ENCODE results near the gene SYTL3.

DNA sequence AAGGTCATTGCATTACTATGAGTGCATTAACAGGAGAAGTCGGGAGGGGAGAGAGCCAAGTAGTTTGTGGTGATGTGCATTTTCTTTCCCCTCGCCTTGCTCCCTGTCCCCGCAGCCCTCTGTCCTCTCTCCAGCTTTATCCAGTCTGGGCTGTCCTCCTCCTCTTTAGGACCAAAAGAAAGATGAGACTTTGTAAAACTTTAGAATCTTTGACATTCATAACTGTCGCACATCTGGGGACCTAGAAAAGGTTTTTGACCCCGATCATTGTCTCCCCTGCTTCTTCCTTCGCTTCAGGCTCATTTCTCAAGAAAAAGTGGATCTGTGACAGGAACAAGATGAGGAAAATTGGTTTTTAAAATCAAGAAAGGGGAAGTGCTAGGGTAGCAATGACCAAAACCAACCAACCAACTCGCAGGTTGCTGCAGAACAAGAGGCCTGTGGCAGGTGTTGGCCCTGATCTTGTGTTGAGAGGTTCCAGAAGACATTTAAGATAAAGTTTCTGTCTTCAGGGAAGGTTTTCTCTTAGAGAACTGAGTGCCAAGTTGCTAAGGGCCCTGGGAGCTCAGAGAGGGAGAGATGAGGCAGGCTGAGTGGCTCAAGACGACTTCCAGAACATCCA is 17.6 kb downstream of the SYTL3 start:
- TF ChIP-seq, protein P1, sequence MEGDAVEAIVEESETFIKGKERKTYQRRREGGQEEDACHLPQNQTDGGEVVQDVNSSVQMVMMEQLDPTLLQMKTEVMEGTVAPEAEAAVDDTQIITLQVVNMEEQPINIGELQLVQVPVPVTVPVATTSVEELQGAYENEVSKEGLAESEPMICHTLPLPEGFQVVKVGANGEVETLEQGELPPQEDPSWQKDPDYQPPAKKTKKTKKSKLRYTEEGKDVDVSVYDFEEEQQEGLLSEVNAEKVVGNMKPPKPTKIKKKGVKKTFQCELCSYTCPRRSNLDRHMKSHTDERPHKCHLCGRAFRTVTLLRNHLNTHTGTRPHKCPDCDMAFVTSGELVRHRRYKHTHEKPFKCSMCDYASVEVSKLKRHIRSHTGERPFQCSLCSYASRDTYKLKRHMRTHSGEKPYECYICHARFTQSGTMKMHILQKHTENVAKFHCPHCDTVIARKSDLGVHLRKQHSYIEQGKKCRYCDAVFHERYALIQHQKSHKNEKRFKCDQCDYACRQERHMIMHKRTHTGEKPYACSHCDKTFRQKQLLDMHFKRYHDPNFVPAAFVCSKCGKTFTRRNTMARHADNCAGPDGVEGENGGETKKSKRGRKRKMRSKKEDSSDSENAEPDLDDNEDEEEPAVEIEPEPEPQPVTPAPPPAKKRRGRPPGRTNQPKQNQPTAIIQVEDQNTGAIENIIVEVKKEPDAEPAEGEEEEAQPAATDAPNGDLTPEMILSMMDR (IDR thresholded peaks at IDR 0.05): no peak
- TF ChIP-seq POLR2A (IDR thresholded peaks at IDR 0.05): peak in 1 of 4 donors; percentile 41

All from upper lobe of left lung (tissue), 4 donors.